ENCODE measurements around the gene EFHD2. TPM values are rescaled to one million over a fixed set of nuclear protein-coding genes. Genes with fewer than 3 reads are reported as not detected.
"Not testable (repeated sequence)": the region's sequence is repeated elsewhere in the genome, so short reads cannot be mapped to it uniquely, and the experiment has no call there.

EFHD2 gene
- total RNA-seq, 4 donors from 2014 or later: 84.2 to 236 (median 196) TPM

DNA sequence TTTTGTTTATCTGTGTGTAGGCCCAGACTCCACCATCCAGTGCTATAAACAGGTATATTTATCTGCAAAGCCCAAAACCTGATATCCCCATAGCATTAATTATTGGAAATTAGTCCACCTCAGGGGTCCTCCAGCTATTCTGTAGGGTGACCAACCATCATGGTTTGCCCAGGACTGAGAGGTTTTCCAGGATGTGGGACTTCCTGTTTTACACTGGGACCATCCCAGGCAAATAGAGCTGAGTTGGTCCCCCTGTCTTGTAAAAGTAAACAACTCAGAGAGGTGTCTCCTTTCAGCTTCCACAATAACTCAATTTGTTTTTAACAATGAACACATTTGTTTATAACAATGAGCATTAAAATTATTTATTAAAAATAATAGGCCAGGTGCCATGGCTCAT lies 58.5 kb downstream of the EFHD2 start:
- H3K27ac ChIP-seq: no peak overlapping the region
- no peaks in the 10 kb centered on the region for H3K4me1 ChIP-seq
- no peak for DNase-seq
- no peak overlapping the region for H3K4me3 ChIP-seq
- H3K36me3 ChIP-seq: no peaks in the 10 kb centered on the region
- TF ChIP-seq, protein P1, sequence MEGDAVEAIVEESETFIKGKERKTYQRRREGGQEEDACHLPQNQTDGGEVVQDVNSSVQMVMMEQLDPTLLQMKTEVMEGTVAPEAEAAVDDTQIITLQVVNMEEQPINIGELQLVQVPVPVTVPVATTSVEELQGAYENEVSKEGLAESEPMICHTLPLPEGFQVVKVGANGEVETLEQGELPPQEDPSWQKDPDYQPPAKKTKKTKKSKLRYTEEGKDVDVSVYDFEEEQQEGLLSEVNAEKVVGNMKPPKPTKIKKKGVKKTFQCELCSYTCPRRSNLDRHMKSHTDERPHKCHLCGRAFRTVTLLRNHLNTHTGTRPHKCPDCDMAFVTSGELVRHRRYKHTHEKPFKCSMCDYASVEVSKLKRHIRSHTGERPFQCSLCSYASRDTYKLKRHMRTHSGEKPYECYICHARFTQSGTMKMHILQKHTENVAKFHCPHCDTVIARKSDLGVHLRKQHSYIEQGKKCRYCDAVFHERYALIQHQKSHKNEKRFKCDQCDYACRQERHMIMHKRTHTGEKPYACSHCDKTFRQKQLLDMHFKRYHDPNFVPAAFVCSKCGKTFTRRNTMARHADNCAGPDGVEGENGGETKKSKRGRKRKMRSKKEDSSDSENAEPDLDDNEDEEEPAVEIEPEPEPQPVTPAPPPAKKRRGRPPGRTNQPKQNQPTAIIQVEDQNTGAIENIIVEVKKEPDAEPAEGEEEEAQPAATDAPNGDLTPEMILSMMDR (IDR thresholded peaks at IDR 0.05): no peak
- H3K9me3 ChIP-seq: no peaks in the 10 kb centered on the region
- H3K27me3 ChIP-seq: no peaks in the 10 kb centered on the region

DNA sequence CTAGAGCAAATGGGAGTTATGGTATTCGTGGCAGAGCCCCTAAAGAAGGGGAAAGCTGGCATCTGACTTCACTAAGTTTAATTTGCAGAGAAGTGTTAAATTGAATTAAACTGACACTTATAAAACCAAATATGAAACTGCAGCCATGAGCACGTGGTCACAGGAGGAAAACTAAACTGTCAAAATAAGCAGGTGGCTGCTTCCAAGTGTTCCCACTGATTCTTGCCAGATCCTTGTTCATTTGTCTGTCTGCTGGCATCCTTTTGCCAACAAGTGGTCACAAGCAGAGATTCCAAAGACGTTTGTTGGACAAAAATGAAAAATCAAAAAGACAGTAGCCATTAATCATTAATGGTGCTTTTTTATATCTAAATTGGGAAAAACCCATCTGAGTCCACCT lies 59.7 kb downstream of the EFHD2 start:
- no peaks in the 10 kb centered on the region for H3K9me3 ChIP-seq
- H3K36me3 ChIP-seq: no peaks in the 10 kb centered on the region
- TF ChIP-seq POLR2A (IDR thresholded peaks at IDR 0.05): no peak
- TF ChIP-seq, protein P1 (IDR thresholded peaks at IDR 0.05): no peak
- H3K4me3 ChIP-seq: no peak overlapping the region
- no peak for DNase-seq
- no peaks in the 10 kb centered on the region for H3K27me3 ChIP-seq
- no peaks in the 10 kb centered on the region for H3K4me1 ChIP-seq
- no peak overlapping the region for H3K27ac ChIP-seq

DNA sequence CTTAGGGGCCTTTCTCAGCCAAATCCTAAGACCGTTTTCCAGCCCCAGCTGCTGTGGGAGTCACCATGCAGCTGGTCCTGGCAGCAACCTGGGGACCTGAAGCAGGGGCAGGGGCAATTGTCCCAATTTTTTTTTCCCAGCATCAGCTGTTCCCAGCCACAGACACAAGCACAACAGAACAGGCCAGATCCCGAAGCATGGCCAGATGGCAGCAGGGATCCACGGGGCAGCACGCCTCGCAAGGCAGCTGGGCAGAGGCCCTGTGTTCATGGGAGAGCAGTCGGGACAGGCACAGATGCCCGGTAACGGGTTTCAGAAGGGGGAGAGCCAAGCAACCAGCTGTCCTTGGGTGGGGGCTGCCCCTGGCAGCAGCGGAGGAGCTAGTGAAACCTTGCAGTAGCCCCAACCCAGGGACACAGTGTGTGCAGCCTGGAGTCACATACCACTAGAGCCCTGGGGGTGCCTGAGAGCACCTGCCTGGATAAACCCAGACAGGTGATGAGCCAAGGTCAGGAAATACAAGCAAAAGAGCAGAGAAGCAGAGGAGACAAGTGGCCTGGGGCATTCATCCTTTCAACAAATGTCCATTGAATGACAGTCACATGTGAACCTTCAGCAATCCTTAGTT lies 60.2 kb downstream of the EFHD2 start:
- not testable (repeated sequence) for H3K9me3 ChIP-seq, H3K27me3 ChIP-seq, H3K27ac ChIP-seq, DNase-seq, H3K4me1 ChIP-seq, H3K4me3 ChIP-seq, H3K36me3 ChIP-seq

DNA sequence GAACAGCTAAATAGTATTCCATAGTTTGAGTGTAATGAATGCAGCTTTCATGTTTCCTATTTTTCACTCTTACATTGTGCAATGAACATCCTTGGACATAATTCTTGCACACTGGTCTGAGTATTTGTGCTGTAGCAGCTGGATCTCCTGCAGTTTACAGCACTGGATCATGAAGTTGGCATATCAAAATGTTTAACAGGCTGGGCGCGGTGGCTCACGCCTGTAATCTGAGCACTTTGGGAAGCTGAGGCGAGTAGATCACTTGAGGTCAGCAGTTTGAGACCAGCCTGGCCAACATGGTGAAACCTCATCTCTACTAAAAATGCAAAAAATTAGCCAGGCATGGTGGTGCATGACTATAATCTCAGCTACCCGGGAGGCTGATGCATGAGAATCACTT lies 61.4 kb downstream of the EFHD2 start:
- H3K27me3 ChIP-seq, H3K9me3 ChIP-seq: not testable (repeated sequence)

DNA sequence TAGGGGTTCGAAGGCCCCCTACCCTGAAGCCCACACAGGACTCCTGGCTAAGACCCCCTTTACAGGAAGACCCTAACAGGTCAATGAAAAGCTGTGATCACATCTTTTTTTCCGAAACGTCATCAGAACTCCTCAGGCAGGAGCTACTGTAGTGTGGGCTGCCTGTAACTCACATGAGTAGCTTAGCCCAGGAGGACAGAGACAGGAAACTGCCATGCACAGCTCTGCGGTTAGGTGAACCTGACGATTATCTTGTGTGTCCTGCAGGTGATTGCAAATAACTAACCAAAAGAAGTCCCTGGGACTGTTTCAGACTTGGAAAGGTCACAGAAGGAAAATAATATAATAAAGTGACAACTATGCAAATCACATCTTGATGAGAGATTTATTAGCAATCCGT lies 62.0 kb downstream of the EFHD2 start:
- not testable (repeated sequence) for H3K36me3 ChIP-seq, DNase-seq, H3K4me3 ChIP-seq, H3K27ac ChIP-seq, H3K4me1 ChIP-seq, H3K9me3 ChIP-seq, H3K27me3 ChIP-seq

More for the DNA sequence above, 61.4 kb downstream of the EFHD2 start:
- H3K4me1 ChIP-seq, H3K36me3 ChIP-seq, DNase-seq, H3K27ac ChIP-seq, H3K4me3 ChIP-seq: not testable (repeated sequence)

DNA sequence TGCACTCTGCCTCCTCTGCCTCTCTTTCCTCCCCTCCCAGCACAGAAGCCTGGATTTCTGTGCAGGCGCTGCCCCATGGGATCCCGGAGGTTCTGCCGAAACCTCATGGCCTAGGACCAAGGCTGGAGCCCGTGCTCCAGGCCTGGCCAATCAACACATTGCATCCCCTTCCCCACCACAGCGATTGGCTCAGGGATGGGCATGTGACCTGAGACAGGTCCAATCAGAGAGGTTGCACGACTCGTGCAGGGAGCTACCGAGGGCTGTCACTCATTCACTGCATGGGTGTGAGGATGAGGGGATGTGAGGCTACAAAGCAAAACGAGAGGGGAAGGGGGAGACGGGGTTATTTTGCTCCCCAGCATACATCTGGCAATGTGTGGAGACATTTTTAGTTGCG lies 62.9 kb downstream of the EFHD2 start:
- TF ChIP-seq, protein P1 (IDR thresholded peaks at IDR 0.05): no peak
- TF ChIP-seq POLR2A (IDR thresholded peaks at IDR 0.05): no peak
- Histone ChIP-seq H3K4me3 (no peak overlapping the region), H3K9me3 (no peaks in the 10 kb centered on the region), H3K4me1 (no peaks in the 10 kb centered on the region), H3K27me3 (no peaks in the 10 kb centered on the region), H3K36me3 (no peaks in the 10 kb centered on the region), H3K27ac (no peak overlapping the region)
- DNase-seq: no peak

DNA sequence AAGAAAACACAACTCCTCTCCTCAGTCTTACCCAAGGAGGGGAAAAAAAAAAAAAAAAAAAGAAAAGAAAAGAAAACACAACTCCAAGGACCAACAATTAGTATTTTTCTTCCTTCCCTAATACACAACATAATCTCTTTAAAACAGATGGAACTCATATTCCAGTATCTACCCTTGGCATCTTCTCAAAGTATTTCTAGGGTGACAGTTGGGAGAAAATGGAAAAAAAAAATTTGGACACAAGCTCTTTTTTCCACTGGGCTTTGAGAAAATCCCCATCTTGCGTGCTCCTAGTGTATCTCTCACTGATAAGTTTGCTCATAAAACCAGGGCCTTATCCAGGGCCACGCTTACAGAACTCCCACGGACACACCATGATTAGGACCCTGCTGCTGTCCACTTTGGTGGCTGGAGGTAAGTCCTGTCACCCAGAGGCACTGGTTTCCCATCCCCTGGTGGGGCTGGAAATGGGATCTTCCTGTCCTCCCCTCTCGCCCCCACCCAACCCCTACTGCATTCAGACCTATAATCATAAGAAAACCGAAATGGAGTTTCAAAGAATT lies 66.1 kb downstream of the EFHD2 start, which contains the start of gene CELA2B:
TSS of gene CELA2B (plus strand) at position 353 of the 563 bp plus-strand sequence. CDS start at position 375, 22 bp downstream.
- Histone ChIP-seq H3K4me3 (no peak within 1 kb of the TSS), H3K36me3 (no peaks in the 10 kb centered on the region), H3K9me3 (no peaks in the 10 kb centered on the region), H3K27ac (no peak within 1 kb of the TSS), H3K4me1 (no peaks in the 10 kb centered on the region), H3K27me3 (no peaks in the 10 kb centered on the region)
- DNase-seq: no peak
- no peak for TF ChIP-seq POLR2A (IDR thresholded peaks at IDR 0.05)
- TF ChIP-seq, protein P1 (IDR thresholded peaks at IDR 0.05): no peak

Measured in Peyer's patch (tissue), 4 donors.